T47D (cell line): ENCODE results near the gene ACTRT3.
"Not testable (repeated sequence)": the region's sequence is repeated elsewhere in the genome, so short reads cannot be mapped to it uniquely, and the experiment has no call there.

Experiments used
- DNase-seq, 2 experiments: peaks; one replicate each; pipeline versions ENCODE4 v3.0.0 to v3.0.0-alpha.2; 2011 to 2012; ENCODE audit warnings: low read depth in 1 of 2, low spot score in 1 of 2
- JUND ChIP-seq: IDR thresholded peaks from 2 replicates; pipeline ENCODE4 v1.6.1; 2012; ENCODE audit warnings: low read depth
- in situ Hi-C: cut with HindIII; loops from 2 replicates; pipeline ENCODE4 v1.10.0; 2016; ENCODE audit warnings: low sequenced_read_pairs, low pct_unique_long_range_greater_than_20kb

Gene ACTRT3

GRCh38 chr3:169722724-169723123, 46.6 kb downstream of the ACTRT3 start:
- in situ Hi-C loops, result no loop called here

GRCh38 chr3:169718415-169718814, 50.9 kb downstream of the ACTRT3 start:
- in situ Hi-C loops, DNase-seq: not testable (repeated sequence)

More at GRCh38 chr3:169722724-169723123, 46.6 kb downstream of the ACTRT3 start:
- TF ChIP-seq JUND, result no peak
- DNase-seq, result no peak
